Astrocyte of the cerebellum (primary cell): ENCODE measurements around the gene RFX5.
"Not testable (repeated sequence)": the region's sequence is repeated elsewhere in the genome, so short reads cannot be mapped to it uniquely, and the experiment has no call there.

Experiments
- DNase-seq: peaks from one replicate; pipeline ENCODE4 v3.0.0-alpha.2; 2011; ENCODE audit warnings: low read depth
- H3K4me3 ChIP-seq: 2 replicates; pipeline ENCODE4 v1.5.1; 2011; ENCODE audit warnings: mild to moderate bottlenecking, low read depth, low read length, moderate library complexity
- CTCF ChIP-seq: IDR thresholded peaks from 2 replicates; pipeline ENCODE4 v1.5.1; 2012; ENCODE audit warnings: low read length, low read depth, moderate library complexity, mild to moderate bottlenecking; ENCODE audit errors: missing control alignments
- in situ Hi-C: cut with HindIII; loops from 2 replicates; pipeline ENCODE4 v1.10.0; 2017; ENCODE audit warnings: low sequenced_read_pairs

The RFX5 gene

GRCh38 chr1:151356696-151357095 is 9.6 kb upstream of the RFX5 start:
- in situ Hi-C loops, result no loop called here
- TF ChIP-seq CTCF, result no peak
- no peak overlapping the region for H3K4me3 ChIP-seq
- no peak for DNase-seq

GRCh38 chr1:151352021-151352718 is 5.1 kb upstream of the RFX5 start:
- DNase-seq, result no peak
- no peak overlapping the region for H3K4me3 ChIP-seq
- in situ Hi-C loops, result no loop called here
- TF ChIP-seq CTCF, result no peak

- DNase-seq, H3K4me3 ChIP-seq, in situ Hi-C loops: not testable (repeated sequence)
Measured at GRCh38 chr1:151350323-151350722, 3.3 kb upstream of the RFX5 start.

- H3K4me3 ChIP-seq, result peak overlapping the region; percentile 84
- no peak for TF ChIP-seq CTCF
- no peak for DNase-seq
- in situ Hi-C loops, result no loop called here
Measured at GRCh38 chr1:151347523-151348246, 633 bp upstream of the RFX5 start.

- peak overlapping the region; percentile 84 for H3K4me3 ChIP-seq
- DNase-seq, result no peak
- in situ Hi-C loops, result no loop called here
- TF ChIP-seq CTCF, result no peak
Measured at GRCh38 chr1:151346082-151346768, 827 bp downstream of the RFX5 start.

- in situ Hi-C loops, result no loop called here
- no peak for TF ChIP-seq CTCF
- no peak overlapping the region for H3K4me3 ChIP-seq
- DNase-seq, result no peak
Measured at GRCh38 chr1:151344291-151344690, 2.8 kb downstream of the RFX5 start.

- DNase-seq, result no peak
- in situ Hi-C loops, result no loop called here
- TF ChIP-seq CTCF, result no peak
- no peak overlapping the region for H3K4me3 ChIP-seq
Measured at GRCh38 chr1:151343587-151343986, 3.5 kb downstream of the RFX5 start.
